ENCODE measurements around the gene LANCL2.

Gene LANCL2, protein sequence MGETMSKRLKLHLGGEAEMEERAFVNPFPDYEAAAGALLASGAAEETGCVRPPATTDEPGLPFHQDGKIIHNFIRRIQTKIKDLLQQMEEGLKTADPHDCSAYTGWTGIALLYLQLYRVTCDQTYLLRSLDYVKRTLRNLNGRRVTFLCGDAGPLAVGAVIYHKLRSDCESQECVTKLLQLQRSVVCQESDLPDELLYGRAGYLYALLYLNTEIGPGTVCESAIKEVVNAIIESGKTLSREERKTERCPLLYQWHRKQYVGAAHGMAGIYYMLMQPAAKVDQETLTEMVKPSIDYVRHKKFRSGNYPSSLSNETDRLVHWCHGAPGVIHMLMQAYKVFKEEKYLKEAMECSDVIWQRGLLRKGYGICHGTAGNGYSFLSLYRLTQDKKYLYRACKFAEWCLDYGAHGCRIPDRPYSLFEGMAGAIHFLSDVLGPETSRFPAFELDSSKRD

DNA sequence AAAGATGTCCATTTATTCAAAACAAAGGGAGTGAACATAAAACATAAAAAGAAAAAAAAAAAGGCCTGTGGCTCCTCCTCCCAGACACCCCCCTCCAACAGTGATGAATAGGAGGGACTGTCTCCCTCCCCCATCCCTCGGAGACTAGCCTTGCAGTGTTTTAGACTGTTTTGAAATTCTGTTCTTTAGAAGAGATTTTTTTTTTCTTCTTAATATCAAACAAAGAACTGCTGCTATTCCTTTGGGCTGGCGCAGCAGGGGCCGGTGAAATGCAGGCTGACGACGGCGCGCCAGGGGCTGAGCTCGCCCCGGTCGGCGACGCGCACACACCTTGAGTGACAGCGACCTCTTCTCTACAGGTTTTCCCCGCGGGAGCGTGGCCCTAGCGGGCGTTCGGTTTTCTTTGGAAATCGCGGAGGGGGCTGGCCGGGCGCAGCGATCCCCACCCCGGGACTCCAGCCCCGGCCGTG is at the start of gene LANCL2:
LANCL2 (plus strand) TSS at position 133 of the 470 bp plus-strand sequence. CDS start 689 bp downstream, outside the sequence.
- Mint-ChIP-seq H3K27ac (peak within 1 kb of the TSS; percentile 95), H3K9me3 (no peaks in the 10 kb centered on the region), H3K36me3 (ENCODE audit: low read depth) (peaks cover 6% of the 10 kb centered on the region), H3K27me3 (no peaks in the 10 kb centered on the region), H3K4me1 (ENCODE audit: low read depth) (peaks cover 8% of the 10 kb centered on the region), H3K4me3 (peak within 1 kb of the TSS; percentile 98)

DNA sequence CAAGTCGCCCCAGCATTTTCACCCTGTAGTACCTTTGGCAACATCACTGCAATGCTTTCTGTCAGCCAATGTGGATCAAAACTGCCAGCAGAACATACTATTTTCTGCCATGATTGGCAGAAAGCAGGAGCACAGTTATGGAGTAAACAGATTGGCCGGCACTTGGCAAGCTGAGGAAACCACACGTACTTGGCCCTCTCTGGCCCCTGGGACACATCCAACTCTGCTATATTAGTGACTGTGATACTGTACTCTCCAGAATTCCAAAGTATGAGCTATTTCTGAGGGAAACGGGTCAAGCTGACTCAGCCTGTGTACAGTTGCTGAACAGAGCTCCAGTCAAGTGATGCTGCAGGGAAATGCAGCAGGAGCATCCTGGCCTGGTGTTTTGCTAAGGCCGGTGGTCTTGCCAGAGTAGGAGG is 39.8 kb upstream of the LANCL2 start:
- H3K27ac Mint-ChIP-seq, result no peak overlapping the region
- H3K4me1 Mint-ChIP-seq (ENCODE audit: low read depth), result no peaks in the 10 kb centered on the region
- H3K4me3 Mint-ChIP-seq, result no peak overlapping the region
- no peaks in the 10 kb centered on the region for H3K9me3 Mint-ChIP-seq
- no peaks in the 10 kb centered on the region for H3K36me3 Mint-ChIP-seq (ENCODE audit: low read depth)
- H3K27me3 Mint-ChIP-seq, result peaks cover 8% of the 10 kb centered on the region

DNA sequence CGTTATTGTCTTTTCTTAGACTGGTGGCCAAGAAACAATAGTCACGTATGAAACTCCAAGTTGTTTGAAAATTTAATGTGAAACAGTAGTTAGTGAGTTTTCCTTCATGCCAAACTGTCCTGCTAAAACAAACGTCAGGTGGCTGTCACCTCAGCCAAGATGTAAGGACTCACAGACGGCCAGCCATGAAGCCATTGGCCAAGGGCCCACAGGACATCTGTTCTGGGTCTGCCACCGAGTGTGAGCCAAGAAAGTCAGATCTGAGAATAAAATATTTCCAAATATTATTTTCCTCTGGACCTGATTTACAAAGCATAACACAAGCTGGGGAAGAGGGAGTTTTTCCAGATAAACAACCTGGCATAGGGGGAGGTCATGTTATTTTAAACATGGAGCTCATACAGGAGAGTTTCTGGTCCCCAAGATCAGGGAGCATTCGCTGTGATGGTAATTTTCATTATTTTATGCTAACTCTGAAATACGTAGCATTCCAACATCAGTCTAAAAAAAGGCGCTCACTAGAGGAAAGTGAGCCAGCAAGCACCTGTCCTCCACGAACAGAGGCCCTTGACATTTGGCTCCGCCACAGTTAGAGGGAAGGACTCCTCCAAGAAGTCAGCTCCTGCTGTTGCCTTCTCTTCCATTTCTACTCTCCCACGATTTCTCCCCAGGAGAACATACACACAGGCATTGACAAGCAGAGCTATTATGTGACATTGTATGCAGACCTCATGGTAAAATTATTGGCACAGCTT is 38.9 kb upstream of the LANCL2 start:
- no peaks in the 10 kb centered on the region for H3K36me3 Mint-ChIP-seq (ENCODE audit: low read depth)
- no peak overlapping the region for H3K27ac Mint-ChIP-seq
- no peaks in the 10 kb centered on the region for H3K9me3 Mint-ChIP-seq
- H3K4me1 Mint-ChIP-seq (ENCODE audit: low read depth), result no peaks in the 10 kb centered on the region
- H3K4me3 Mint-ChIP-seq, result no peak overlapping the region
- H3K27me3 Mint-ChIP-seq, result no peaks in the 10 kb centered on the region

DNA sequence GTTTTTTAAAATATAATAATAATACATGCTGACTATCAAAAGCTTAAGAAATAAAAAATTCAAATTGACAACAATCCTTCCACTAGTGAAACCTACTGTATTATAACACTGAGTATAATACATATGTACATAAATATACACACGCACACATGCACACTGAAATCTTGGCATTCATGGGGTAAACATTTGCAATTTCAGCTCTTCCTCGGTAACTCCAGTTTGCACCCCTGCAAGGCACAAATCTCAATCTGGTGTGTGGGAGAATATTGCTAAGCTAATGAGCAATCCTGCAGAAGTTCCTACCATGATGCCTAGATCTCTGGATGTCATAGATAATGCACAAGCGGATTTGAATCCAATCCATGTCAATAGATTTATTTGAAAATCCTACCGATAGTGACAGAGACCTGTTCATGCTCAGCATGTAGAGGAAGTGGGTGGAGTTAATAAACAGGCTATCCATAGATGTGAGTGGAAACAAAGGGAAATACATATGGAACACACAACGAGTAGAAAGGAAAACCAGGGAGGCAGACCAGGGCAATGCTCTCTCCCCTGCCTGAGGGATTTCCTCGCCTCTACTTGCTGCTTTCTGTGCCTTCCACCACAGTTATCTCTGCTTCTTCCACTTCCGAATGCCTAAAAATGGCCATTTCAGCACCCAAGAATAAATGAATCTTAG is 38.1 kb upstream of the LANCL2 start:
- Mint-ChIP-seq H3K36me3 (ENCODE audit: low read depth) (no peaks in the 10 kb centered on the region), H3K4me1 (ENCODE audit: low read depth) (no peaks in the 10 kb centered on the region), H3K27me3 (no peaks in the 10 kb centered on the region), H3K4me3 (no peak overlapping the region), H3K27ac (peak overlapping the region; percentile 29), H3K9me3 (no peaks in the 10 kb centered on the region)

DNA sequence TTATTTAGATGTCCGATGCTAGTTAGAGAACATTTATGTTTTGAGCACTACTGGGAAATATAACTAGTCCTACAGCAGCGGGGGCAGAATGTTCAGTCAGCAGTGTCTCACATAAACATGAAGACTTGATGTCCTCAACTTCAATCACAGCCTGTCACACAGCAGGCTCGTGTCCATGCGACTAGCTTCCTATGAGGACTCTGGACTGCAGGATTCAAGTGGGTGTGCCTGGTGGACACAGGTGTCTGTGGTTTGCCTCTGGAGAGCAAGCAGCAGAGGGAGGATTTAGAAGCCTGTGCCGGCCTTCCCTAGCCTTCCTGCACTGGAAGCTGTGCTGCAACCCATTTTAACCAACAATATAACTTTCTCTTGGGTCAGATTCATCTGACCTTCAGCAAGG is 30.0 kb upstream of the LANCL2 start:
- Mint-ChIP-seq H3K27ac (no peak overlapping the region), H3K36me3 (ENCODE audit: low read depth) (no peaks in the 10 kb centered on the region), H3K4me3 (no peak overlapping the region), H3K4me1 (ENCODE audit: low read depth) (no peaks in the 10 kb centered on the region), H3K27me3 (no peaks in the 10 kb centered on the region), H3K9me3 (no peaks in the 10 kb centered on the region)

DNA sequence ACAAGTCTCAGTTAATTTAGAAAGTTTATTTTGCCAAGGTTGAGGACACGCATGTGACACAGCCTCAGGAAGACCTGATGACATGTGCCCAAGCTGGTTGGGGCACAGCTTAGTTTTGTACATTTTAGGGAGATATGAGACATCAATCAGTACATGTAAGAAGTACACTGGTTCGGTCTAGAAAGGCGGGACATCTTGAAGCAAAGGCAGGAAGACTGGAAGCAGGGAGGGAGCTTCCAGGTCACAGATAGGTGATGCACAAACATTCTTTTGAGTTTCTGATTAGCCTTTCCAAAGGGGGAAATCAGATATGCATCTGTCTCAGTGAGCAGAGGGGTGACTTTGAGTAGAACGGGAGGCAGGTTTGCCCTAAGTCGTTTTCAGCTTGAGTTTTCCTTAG is 29.4 kb upstream of the LANCL2 start:
- no peak overlapping the region for H3K27ac Mint-ChIP-seq
- H3K4me3 Mint-ChIP-seq, result no peak overlapping the region
- no peaks in the 10 kb centered on the region for H3K4me1 Mint-ChIP-seq (ENCODE audit: low read depth)
- H3K36me3 Mint-ChIP-seq (ENCODE audit: low read depth), result no peaks in the 10 kb centered on the region
- no peaks in the 10 kb centered on the region for H3K27me3 Mint-ChIP-seq
- no peaks in the 10 kb centered on the region for H3K9me3 Mint-ChIP-seq

DNA sequence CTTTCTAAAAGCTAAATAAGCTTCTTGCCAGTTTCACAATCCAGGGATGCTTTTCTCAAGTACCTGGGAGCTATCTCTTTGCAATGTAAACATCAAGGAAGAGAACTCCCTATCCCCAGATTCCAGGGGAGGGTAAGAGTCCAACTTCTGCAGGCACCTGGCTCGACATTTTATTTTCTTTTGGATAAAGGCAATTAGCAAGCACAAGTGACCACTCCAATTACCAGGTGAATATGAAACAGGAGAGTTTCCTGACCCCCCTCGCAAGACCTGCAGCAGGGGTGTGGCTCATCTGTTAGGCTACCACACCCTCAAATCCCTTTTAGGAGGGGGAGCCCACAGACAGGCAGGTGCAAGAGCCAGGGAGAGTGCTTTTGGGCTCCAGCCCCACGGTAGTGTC is 28.6 kb upstream of the LANCL2 start:
- Mint-ChIP-seq H3K27ac (no peak overlapping the region), H3K27me3 (no peaks in the 10 kb centered on the region), H3K4me1 (ENCODE audit: low read depth) (no peaks in the 10 kb centered on the region)

DNA sequence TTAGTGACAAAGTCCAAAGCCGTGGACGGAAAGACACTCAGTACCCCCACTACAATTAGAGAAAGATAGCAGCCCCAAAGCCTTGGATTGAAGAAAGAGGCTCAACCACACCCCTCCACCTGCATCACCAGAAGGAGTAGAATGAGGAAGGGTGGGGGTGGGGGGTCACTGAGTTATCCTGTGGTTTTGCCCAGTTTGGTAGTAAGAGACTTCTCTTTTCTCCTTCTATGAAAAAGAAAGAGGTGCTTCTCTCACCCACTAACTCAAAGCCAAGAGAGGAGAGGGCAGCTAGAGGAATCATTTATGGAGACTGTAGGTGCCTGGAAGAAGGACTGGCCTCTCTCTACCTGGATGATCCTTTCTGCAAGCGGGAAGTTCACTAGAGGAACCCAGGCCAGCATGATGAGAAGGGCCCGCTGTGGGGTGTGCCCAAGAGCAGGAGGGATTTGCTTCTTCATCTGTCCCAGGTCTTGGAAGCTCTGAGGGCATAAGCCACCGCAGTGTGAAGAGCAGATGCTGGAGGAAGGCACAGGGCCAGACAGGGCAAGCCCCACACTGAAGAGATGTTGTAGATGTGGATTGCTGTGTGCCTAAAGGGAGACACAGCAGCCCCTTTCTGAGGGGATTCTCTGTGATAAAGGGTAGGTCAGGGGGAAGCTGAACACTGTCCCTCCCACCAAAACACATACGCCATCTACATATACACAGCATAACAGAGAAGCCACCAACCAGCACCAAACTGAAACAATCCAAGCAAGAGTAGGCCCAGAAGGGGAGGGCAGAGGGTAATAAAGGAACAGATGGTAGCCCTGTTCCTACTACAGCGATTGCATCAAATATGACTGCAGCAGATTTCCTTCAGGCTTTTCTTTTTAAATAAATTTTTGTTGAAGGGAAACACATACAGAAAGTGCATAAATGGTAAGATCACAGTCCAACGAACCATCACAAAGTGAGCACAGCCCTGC is 25.8 kb upstream of the LANCL2 start:
- H3K4me3 Mint-ChIP-seq, result no peak overlapping the region
- no peaks in the 10 kb centered on the region for H3K36me3 Mint-ChIP-seq (ENCODE audit: low read depth)
- H3K27me3 Mint-ChIP-seq, result no peaks in the 10 kb centered on the region
- no peak overlapping the region for H3K27ac Mint-ChIP-seq
- no peaks in the 10 kb centered on the region for H3K9me3 Mint-ChIP-seq
- H3K4me1 Mint-ChIP-seq (ENCODE audit: low read depth), result no peaks in the 10 kb centered on the region

More for the DNA sequence above, 28.6 kb upstream of the LANCL2 start:
- Mint-ChIP-seq H3K4me3 (no peak overlapping the region), H3K9me3 (no peaks in the 10 kb centered on the region), H3K36me3 (ENCODE audit: low read depth) (no peaks in the 10 kb centered on the region)

DNA sequence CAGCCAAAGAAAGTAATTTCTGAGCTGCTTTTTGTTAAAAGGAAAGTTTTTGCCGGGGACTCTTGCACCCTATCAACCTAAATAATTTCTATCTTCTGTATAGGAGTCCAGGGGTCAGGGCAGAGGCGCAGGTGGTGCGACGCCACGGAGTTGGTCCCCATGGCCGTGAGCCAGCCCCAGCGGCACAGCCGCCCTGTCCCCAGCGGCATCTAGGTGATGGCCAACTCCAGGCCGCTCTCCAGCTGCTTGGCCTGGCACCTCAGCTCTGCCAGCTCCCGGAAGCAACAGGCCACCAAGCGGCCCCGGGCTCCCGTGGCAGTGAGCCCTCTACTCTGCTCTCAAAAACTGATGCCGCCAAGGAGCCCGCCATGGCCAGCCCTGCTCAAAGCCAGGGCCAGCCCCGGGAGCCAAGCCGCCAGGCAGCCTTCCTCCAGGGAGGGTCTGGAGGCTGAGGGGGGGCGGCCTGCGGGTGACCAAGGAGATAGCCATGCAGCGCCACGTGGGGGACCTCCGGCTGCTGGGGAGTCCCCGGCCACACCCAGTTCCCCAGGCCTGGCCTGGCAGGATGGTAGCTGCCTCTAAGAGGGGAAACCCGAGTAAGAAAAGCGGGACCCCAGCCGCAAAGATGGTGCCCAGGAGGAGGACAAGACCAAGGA is 22.8 kb upstream of the LANCL2 start:
- H3K4me3 Mint-ChIP-seq, result no peak overlapping the region
- no peaks in the 10 kb centered on the region for H3K4me1 Mint-ChIP-seq (ENCODE audit: low read depth)
- H3K27ac Mint-ChIP-seq, result no peak overlapping the region
- H3K9me3 Mint-ChIP-seq, result no peaks in the 10 kb centered on the region
- peaks cover 3% of the 10 kb centered on the region for H3K27me3 Mint-ChIP-seq
- no peaks in the 10 kb centered on the region for H3K36me3 Mint-ChIP-seq (ENCODE audit: low read depth)

DNA sequence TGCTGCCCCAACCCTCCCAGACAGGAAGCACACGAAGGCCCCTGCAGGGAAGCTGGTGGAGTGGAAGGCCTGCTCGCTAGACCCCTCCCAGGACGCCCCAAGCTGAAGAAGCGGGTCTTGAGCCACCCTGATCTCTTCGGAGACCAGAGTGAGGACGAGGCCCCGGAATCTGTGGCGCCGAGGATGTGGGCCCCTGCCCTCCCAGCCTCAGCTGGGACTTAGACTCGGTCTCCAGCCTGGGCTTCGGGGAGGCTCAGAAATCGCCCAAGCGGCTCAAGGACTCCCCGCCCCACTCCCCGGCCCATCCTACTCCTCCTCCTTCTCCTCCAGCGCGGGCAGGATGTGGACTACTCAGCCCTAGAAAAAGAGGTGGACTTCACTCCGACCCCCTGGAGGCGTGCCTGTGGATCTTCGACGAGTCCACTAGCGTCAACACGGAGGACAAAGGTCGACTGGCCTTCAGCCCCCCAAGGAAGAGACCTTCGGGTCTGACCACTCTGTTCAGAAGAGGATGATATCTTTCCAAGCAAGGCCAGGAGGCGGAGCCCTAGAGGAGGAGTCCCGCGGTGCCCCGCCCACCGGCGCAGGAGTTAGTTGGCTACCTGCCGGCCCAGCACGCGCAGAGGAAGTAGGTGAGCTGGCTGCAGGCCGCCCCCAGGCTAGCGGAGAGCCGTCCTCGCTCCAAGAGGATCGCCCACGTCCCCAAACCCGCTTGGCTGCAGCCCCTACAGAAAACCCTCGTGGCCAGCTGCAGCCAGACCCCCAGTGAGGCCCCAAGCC is 21.9 kb upstream of the LANCL2 start:
- H3K36me3 Mint-ChIP-seq (ENCODE audit: low read depth), result no peaks in the 10 kb centered on the region
- no peaks in the 10 kb centered on the region for H3K9me3 Mint-ChIP-seq
- H3K27me3 Mint-ChIP-seq, result peaks cover 4% of the 10 kb centered on the region
- peaks cover 1% of the 10 kb centered on the region for H3K4me1 Mint-ChIP-seq (ENCODE audit: low read depth)
- H3K27ac Mint-ChIP-seq, result no peak overlapping the region
- H3K4me3 Mint-ChIP-seq, result no peak overlapping the region

DNA sequence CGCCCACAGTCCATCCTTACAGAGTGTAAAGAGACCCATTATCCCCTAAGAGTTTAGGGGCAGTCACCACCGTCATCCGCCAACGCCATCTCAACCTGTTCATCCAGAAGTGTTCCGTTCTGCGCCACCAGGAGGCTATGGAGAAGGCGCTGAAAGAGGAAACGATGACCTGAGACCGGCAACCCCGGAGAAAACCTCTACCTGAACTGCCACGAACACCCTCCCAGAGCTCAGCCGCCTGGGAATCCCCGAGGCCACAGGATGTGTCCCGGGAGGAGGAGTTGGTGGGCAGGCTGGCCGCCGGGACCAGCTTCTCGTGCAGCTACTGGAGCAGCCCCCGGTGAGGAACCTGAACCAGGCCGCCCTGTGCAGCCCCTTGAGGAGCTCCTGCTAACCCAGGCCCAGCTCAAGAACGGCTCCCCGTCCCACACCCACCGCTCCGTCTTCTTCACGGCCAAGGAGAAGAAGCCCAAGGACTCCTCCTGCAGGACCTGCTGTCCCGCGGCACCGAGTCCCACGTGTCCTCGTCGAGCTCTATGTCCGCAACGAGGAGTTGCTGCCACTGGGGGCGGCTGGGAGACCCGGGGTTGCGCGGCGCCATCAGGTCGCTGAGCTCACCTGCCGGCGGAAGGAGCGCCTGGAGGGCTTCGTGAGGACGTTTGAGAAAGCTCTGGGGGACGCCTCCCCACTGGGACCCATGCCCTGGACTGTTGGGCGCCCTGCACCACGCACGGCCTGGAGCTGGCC is 21.1 kb upstream of the LANCL2 start:
- Mint-ChIP-seq H3K4me1 (ENCODE audit: low read depth) (peaks cover 10% of the 10 kb centered on the region), H3K27me3 (peaks cover 9% of the 10 kb centered on the region), H3K4me3 (no peak overlapping the region), H3K27ac (no peak overlapping the region), H3K36me3 (ENCODE audit: low read depth) (no peaks in the 10 kb centered on the region), H3K9me3 (no peaks in the 10 kb centered on the region)

DNA sequence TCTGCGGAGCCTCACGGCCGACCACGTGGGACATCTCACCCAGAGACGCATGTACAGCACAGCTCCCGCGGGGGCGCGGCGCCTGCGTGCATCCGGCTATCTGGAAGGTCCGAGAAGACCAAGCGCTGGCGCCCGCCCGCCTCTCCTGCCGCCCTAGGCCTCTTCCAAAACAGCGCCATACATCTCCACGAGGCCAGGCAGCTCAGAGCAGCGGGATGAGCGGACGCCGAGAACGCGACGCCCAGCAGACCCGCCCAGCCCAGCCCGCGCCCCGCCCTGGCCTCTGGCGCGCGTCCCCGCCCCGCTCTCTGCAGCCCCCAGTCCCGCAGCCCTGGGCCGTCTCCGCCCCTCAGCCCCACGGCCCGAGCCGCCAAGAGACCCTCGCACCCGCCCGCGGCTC is 20.3 kb upstream of the LANCL2 start:
- no peak overlapping the region for H3K27ac Mint-ChIP-seq
- peaks cover 14% of the 10 kb centered on the region for H3K27me3 Mint-ChIP-seq
- H3K4me1 Mint-ChIP-seq (ENCODE audit: low read depth), result peaks cover 10% of the 10 kb centered on the region
- no peak overlapping the region for H3K4me3 Mint-ChIP-seq
- no peaks in the 10 kb centered on the region for H3K36me3 Mint-ChIP-seq (ENCODE audit: low read depth)
- no peaks in the 10 kb centered on the region for H3K9me3 Mint-ChIP-seq
